CD4-positive, alpha-beta T cell treated with Interferon gamma for 1 hour (primary cell): ENCODE data around the gene SCARB1.

Experiments used
- DNase-seq: peaks from one replicate; pipeline ENCODE4 v3.0.0-alpha.2; 2020

The SCARB1 gene

DNA sequence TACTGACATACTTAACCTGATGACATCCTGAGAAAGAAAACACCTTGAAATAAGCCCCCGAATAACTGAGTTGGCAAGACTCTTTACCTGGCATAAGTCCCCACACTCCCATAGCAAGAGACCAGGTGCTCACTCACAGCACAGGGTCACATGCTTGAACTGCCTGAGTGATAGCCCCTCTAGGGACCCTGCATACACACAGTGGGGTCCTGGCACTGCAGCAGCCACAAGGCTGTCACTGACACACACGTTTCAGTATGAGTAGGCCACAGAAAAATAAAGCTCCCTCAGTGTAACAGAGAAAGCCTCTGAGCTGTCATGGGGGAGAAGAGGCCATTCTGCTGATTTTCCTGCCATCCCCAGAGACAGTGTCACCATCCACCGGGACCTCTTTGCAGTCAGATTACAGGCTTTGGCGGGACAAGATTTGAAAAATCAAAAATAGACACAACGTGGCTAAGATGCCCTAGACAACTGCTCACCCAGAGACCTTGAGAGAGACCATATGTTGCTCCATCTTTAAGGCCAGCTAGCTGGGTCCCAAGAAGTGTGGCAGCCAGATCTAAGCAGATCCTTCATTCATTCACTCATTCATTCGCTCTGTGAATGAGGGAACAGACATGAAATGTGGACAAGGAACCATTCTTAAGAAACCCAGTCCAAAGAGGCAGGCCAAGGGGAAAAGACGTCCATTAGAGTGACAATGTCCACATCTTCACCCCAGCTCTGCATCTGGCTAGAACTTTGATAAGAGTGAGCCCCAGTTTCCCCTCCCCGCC is 1.6 kb downstream of the SCARB1 start:
- no peak for DNase-seq

DNA sequence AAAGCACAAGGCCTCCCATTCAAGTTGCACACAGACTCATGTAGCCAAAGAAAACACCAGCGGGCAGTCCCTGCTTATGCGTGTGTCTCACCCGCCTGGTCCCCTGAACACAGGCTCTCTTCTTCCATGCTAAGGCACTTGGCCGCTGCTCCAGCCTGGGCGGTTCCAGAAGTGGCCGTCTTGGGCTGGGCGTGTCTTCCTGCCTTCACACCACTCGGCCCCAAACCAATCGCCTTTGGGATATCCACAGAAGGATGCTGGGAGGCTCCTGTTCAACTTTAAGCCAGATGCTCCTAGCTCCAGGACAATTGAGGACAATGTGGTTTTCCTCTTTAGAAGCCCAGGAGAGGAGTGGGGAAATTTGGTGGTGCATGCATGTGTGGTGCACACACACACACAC is 2.2 kb downstream of the SCARB1 start:
- no peak for DNase-seq

DNA sequence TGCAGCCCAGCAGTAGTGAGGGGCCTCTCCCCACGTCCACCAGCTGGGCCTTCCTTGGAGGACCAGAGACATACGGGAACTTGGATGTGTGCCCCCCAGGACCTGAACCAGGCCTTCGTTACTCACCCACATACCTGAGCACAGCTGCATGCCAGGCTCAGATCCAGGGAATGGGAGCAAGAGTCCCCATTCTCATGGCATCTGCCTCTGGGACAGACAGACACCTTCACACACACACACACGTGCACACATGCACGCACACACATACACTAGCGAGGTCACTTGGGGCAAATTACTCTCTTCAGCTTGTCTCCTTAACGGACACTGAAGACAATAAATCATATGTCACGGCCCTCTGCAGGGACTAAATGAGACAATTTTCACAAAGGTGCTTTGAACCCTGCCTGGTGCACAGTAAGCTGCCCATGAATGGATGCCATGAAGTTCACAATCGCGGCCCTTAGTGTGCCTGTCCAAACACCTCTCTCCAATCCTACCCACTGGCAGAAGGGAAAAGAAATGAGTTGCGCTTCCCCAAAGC is 5.7 kb downstream of the SCARB1 start:
- no peak for DNase-seq

DNA sequence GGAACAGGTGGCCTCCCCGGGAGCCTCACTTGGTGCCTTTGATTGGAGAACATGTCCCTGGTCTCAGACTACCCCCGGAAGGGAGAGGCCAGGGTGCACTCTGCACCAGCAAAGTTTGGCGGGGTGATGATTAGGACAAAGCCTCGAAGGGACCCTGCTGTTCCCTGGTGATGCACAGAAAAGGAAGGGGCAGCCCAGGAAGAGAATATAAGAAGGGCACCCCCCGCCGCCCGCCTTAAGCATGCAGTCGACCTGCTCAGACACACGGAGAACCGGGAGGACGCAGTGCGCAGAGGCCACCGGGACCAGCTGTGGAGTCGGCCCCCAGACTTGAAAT is 6.9 kb downstream of the SCARB1 start:
- no peak for DNase-seq

DNA sequence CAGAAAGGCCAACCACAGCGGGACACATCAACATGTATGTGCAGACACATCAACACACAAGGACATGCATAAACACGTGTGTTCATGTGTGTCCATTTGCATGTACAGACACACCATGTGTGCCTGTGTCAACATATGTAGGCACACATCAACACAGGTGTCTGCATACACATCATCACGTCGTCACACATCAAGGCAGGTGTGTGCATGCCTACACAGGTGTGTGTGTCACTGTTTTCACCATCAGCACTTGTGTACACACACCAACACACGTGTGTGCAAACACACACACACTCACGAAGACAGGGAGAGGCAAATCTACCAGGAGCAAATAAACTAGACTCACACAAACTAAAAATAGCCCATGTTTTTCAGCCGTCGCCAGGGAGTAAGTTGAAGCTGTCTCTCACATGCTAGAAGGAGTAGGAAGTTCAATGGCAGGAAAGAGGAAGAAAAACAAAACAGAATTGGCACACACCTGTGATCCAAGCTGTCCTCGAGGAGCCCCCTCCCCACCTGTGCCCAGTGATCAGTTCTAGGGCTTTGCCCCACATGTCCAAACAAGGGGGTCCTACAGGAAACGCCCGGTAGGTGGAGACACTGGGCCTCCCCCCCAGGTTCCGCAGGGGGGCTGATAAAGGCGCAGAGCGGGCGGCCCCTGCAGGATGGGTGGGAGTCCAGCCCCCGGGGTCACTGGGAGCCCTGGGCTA is 7.4 kb downstream of the SCARB1 start:
- no peak for DNase-seq

DNA sequence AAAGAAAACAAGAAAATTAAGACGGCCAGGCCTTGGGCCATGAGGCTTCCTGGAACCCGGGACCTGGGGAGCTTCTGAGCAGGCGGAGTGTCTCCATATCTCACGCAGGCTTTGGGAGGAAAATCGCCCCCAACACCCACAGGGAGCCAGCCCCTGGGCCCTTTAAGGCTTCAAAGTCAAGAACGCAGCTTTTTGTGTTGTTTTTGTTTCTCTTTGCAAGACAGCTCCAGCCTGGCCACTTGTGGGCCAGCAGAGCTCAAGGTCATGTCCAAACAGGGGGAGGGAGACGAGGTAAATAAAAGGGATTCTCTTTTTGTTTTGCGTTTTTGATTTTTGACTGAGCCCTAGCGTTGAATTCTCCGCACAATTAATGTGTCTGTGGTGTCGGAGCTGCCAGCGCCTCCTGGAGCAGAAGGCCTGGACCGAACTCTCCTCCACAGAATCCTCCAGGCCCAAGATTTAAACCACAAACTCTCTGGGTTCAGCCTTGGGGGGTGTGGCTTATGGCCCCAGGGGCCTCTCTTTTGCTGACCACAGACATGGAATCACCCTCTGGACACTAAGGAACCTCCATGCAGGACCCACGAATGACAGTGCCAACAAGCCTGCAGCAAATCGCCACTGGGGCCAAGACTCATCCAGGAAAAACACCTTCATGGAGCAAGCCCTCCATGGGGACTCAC is 8.2 kb downstream of the SCARB1 start:
- DNase-seq = no peak

DNA sequence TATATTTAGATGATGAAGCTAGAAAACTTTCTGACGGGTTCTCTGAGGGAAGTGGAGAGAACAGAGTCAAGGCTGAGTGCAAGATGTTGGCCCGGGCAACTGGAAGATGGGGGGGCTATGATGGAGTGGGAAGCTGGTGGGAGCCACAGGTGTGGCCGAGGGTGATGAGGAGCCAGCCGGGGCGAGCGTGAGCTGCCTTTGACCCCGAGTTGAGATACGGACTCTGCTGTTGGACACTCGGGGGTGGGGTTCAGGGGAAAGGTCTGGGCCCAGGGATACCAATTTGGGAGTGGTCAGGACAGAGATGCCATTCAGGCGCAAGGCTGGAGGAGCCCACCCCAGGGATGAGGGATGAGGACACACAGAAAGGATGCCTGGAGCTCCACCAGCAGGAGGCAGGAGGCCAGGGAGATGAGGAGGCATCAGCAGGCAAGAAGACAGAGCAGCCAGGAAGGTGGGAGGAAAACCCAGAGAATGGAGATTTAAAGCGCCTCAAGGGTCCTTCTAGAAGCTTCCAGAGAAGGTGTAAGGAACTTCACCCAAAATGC is 9.0 kb downstream of the SCARB1 start:
- no peak for DNase-seq

DNA sequence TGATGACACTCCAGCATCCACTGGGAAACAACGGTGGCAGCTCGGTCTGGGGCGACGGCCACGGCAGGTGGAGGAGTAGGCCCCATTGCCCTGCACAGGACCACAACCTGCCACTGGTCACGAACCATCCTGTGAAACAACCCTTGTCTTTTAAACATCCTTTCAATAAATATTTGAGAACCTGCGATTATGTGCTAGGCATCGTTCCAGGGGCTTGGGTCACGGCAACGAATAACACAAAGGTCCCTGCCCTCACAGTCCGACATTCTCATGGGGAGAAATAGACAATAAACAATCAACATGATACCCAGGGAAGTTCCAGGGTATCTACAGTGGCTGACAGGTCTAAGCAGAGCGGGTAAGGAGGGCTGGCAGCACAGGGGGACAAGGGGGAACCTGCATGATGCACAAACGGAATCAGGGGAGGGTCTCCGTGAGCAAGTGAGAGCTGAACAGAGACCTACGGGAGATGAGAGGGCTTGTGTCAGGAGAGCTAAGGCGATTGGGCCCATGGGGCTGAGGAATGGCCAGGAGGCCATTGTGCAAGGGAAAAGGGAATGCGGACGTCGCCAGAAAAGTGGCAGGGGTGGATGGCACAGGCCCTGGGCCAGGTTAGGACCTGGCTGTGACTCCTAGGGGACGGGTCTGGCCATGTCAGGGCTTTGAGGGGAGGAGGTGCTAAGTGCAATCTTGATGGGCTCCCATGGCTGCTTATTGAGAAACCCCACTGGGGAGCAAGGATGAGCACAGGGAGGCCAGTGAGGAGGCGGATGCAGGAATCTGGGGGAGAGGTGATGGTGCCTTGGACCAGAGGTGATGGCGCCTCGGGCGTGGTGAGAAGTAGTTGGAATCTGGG is 9.7 kb downstream of the SCARB1 start:
- no peak for DNase-seq

DNA sequence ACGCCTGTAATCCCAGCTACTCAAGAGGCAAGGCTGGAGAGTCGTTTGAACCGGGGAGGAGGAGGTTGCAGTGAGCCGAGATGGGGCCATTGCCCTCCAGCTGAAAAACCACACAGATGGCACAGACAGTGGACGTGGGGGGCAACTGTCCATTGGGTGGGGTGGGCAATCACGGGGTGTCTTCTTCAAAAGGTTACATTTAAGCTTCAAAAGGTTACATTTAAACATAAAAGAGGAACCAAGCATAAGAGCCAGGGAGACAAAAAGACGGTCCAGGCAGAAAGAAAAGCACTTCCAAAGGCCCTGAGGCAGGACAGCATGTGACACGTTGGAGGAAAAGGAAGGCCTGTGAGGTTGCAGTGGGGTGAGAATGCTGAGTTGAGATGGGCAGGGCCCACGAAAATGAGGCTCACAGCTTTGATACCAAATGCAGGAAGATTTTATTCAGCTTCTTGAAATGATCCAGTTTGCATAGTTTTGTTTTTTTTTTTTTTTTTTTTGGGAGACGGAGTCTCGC is 10.7 kb downstream of the SCARB1 start:
- DNase-seq = no peak

DNA sequence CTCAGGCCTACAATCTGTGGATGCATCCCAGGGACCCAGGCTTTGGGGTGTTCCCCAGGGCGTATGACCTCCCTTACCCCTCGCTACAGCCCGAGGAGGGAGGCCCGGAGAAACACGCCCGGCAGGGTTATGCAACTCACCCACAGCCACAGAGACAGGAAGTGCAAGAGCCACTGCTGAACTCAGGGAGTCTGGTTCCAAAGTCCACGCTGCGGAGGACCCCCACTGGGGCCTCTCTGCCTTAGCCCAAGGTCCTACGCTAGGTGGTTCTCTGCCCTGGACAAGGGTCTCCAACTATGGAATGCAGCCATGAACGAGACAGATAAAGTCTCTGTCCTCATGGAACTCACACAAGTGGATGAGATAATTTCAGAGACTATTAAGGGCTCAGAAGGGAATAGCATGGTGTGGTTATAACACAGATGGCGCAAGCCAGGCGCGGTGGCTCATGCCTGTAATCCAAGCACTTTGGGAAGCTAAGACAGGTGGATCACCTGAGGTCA is 11.3 kb downstream of the SCARB1 start:
- peak; percentile 59 for DNase-seq

DNA sequence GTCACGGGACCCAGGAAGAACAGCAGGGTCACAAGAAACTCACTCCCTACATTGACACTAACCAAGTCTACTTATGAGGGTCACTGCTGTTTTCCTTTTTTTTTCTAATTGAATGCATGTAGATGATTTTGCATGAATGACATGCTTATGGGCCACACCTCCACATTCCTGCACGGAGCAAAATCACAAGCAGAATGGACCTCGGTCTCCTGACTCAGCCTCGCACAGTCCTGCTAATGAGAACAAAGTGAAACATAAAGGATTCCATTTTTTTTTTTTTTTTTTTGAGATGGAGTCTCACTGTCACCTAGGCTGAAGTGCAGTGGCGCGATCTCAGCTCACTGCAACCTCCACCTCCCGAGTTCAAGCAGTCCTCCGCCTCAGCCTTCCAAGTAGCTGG is 12.3 kb downstream of the SCARB1 start:
- no peak for DNase-seq

DNA sequence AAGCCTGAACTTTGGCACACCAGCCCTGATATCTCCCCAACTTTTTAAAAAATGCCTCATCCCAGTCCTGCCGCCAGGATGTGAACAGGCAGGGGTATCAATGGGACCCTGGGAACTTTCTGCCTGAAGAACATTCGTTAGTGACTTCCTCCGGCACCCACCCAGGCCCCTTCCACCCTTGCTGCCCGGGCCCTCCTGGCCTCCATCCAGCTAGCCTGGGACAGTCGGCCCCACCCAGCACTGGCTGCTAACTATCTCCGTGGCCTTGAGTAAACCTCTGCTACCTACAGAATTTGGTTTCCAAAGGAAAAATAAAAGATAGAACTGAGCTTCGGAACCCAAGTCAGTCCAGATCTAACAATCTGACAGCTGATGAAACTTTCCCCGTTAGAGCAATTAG is 14.3 kb downstream of the SCARB1 start:
- DNase-seq = no peak

DNA sequence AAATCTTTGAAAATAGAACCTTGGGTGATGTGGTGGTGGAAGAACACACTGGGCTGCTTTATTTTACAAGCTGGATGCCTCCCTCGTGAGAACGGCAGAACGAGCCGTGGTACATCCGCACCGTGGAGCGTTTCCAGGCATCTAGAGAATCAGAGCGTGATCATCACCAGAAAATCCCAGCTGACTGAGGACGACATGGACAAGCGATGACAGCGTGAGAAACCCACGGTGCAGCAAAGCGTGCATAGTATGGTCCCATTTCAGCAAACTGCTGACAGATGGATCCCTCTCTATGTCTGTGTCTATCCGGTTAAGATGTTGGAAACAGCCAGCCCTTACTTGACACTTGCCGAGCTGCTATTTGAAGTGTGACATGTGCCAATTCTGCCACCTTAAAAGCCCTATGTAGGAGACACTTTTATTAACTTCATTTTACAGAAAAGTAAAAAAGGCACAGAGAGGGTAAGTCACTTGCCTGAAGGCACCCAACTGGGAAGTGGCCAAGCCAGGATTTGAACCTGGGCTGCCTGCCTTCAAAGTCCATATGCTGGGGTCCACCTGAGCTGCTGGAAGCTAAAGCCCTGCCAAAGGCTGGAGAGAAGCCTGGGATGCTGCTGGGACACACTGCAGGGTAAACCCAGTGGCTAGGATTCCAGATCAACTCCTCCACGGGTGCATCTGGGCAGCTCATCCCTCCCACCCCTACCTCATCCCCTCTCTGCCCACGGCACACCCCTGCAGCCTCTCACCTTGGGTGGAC is 14.9 kb downstream of the SCARB1 start:
- DNase-seq = no peak

DNA sequence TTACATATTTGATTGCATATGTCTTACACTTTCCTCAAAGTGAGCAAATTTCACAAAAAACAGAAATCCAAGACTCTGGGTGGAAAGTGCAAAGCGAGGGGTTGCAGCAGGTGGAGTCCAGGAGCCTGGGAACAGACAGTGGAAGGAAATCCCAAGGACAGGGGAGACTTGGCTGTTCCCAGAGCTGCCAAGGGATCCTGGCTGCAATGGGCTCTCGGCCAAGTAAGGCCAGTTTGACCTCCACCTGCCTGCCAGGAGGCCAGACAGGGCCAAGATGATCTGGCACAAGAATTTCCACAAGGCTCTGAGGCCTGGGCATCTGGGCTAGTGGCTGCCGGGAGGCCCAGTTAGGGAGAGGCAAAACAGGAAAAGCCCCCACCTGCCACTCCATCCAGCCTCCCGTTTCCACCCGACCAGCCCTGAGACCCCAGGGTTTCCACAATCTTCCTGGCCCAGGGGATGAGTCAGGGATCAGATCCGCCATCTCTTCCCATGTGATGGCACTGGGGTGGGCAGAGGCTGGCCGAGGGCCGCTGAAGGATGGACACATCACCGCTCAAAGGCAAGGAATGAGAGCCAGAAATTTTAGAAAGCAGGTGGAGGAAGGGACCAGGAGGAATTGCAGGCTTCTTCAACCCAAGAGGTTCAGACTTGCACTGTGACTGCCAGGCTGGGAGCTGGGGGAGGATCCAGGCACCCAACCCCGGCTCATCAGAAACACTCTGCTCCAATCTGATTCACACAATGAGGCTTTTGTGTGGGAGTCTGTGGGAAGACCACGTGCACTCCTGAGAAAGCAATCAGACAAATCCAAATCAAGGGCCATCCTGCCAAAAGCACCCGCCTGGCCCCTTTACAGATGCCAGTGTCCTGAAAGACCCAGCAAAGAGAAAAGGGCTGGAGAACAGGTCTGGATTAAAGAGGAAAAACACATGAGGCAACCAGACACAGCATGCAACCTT is 16.3 kb downstream of the SCARB1 start:
- no peak for DNase-seq

DNA sequence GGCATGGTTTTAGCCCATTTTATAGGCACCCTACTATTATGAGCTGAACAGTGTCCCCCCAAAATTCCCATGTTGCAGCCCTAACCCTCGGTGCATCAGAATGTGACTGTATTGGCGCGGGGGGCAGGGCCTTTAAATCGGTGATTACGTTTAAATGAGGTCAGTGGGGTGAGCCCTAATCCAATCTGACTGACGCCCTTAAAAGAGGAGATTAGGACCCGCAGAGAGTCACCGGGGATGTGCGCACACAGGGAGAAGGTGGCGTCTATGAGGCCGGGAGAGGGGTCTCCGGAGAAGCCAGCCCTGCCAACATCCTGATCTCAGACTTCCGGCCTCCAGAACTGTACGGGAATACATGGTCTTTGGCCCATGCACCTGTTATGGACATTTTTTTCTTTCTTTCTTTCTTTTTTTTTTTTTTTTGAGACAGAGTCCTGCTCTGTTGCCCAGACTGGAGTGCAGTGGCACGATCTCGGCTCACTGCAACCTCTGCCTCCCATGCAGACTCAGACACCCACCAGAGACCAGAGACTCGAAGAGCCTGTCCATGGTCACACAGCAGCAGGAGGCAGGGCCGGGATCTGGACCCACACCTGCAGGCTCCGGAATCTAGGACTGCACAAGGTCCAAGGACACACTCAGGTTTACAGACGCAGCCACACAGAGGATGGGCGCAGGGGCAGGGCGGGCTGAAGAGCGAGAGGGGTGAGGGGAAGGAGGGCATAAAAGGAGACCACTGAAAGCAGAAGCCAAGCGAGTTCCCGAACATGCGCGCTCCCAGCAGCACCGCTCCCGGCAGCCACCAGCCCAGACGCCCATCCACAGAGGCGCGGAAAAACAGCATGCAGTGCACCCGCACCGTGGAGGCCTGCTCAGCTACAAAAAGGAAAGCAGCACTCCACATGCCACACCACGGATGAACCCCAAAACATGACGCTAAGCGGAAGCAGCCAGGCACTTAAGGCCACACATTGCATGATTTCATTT is 19.0 kb downstream of the SCARB1 start:
- DNase-seq = no peak

DNA sequence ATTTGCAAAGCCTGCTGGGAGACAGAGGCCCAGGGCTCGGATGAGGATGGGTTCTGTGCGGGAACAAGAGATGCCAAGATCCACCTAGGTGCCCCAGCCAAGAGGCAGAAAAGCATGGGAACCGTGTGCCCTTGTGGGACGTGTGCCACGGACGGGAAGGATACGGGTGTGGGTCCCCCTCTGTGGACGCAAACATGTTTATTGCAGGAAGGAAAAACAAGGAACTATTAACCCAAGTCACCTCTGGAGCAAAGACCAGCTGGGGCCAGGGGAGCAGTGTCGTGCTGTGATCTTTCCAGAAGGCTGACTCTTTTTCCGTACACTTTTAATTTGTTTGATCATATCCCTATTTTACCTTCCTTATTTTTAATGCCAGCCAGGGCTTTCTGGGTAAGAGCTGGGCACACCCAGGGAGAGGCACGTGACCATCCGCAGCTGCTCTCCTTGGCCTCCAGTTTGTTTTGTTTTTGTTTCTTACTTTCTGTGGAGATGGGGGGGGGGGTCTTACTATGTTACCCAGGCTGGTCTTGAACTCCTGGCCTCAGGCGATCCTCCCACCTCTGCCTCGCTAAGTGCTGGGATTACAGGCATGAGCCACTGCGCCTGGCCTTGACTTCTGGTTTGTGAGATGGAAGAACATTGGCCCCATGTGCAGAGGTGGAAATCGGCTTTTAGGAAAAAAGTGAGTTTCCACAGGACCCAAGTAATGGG is 20.7 kb downstream of the SCARB1 start:
- no peak for DNase-seq

DNA sequence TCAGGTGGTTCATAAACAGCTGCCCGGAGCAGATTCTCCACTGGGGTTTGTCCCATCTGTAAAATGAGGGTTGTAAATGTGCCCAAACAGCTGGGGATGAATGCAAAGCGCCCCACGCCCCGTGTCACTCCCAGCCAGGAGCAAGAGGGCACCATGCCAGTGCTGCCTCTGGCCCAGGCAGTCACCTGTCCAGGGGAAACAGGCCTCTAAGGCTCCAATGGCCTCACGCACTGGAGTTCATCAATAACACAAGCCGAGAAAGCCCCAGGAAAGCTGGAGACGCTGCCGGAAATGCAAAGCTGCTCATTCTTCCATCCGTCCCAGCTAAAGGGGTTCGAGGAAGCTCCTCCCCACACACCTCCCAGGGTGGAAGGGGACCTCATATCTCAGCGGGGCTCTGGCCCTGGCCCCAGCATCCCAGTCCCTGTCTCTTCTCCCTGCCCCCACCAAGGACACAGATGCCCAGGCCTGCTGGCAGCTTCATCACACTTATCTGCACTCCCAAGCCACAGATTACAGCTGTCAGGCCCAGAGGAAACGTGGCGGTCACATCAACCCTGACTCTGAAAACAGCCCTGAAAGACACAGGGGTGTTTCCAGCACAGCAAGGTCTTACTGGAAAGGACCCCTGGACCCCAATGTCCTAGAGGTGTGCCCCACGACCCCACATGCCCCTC is 21.5 kb downstream of the SCARB1 start:
- no peak for DNase-seq

DNA sequence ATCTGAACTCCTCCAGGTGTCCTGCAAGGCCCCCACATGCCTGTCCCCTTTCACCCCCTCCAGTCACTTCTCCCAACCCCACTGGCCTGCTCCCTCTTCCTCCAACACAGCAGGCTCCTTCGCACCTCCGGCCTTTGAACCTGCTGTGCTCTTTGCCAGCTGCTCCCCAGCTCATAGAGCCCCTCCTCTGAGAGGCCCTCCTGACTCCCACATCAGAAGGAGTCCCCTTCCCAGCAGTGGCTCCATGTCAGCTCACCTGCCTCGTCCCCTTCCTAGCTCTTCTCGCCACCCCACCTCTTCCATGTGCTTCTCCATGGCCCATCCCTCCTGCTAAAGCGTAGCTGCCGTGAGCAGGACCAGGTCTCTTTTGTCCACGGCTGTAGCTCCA is 22.1 kb downstream of the SCARB1 start:
- no peak for DNase-seq
